ENCODE measurements around the gene TMPRSS6.

TMPRSS6 gene

DNA sequence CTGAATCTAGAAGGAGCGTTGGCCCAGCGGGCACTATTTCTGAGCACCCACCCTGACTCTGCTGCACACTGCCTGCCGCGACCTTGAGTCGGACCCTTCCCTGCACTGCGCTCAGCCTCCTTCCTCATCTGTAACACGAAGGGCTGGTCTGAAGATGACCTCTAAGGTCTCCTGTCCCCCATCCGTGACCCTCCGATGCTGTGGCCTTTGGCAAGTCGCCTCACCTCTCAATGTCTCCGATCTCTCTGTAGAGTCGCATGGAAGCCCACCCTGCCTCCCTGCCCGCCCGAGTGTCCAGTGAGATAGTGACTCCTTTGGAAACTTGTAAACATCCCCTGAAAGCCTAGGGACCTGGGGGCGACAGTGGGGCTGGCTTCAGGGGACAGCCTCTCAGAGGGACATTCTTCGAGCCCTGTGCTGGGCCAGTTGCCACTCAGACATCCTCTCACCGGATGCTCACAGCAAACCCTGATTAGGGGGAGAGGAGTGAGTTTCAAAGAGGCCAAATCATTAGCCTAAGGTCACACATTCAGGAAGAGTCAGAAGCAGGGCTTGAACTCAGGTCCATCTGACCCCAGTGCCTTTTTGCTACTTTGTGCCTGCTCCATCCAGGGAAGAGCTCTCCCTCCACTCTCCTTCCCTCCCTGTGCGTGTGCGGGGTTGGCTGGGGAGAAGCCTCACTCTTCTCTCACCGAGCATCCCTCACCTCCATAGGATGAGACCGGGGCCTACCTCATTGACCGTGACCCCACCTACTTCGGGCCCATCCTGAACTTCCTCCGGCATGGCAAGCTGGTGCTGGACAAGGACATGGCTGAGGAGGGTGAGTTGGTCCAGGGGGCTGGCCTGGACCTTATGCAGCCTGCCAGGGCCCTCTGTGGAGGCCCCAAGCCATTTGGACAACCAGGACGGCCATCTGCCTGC is 56.9 kb downstream of the TMPRSS6 start:
- no peak for DNase-seq (ENCODE audit: low read depth in 2 of 2)

DNA sequence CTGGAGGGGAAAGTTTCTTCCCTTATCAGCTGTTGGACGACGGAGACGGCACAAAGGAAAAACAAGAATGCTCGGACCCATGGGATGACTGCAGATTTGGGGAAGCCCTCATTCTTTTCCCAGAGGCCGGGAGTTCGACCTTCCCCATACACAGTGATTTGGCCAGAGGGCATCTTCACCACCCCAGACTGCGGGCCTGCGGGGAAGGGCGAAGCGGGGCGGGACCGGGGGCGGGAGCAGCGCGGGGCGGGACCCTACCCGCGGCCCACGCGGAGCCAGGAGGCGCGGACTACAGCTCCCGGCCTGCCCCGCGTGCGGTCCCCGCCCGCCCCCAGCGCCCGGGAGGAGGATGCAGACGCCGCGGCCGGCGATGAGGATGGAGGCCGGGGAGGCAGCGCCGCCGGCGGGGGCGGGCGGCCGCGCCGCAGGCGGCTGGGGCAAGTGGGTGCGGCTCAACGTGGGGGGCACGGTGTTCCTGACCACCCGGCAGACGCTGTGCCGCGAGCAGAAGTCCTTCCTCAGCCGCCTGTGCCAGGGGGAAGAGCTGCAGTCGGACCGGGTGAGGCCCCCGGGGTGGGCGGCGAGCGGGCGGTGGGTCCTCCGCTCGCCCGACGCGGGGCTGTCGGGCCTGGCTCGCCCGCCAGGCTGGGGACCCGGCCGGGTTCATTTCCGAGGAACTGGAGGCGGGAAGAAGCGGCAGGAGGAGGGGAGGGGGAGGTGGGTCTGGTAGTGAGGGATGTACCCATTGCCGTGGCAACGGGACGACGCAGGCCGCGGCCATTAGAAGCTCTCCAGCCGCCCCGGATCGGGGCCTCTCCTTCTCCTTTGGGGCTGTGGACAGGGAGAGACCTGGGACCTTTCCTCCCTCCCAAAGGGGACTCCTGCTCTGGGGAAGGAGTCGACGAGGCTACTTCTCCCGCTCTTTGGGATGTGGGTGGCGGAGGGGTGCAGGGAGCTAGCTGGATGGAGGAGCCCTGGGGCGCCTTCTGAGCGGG is 57.8 kb downstream of the TMPRSS6 start, which contains the start of gene KCTD17:
KCTD17 (plus strand) TSS at position 352 of the 995 bp plus-strand sequence; CDS start at position 371, 19 bp downstream.
- peak; percentile 75 to 77 for DNase-seq (ENCODE audit: low read depth in 2 of 2)

GRCh38 chr22:37050913-37051312 is 58.6 kb downstream of the TMPRSS6 start:
- no peak for DNase-seq (ENCODE audit: low read depth in 2 of 2)

- DNase-seq (ENCODE audit: low read depth in 2 of 2) = no peak
These were observed 60.3 kb downstream of the TMPRSS6 start for GRCh38 chr22:37049224-37049623.

DNA sequence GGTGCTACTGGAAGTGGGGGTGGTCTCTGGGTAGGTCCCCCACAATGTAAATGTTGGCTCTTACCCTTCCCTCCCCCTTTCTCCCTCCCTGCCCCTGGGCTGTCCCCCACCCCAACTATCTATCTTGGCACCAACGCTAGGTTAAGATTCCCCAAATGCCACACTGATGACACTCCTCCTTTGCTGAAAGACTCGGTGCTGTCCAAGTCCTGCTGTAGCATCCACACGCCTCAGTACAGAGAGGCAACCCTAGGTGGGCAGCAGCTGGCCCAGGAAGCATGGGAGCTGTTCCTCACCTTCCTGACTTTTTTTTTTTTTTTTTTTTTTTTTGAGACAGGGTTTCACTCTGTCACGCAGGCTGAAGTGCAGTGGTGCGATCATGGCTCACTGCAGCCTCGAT is 61.4 kb downstream of the TMPRSS6 start:
- no peak for DNase-seq (ENCODE audit: low read depth in 2 of 2)

- no peak for DNase-seq (ENCODE audit: low read depth in 2 of 2)
These were observed 62.5 kb downstream of the TMPRSS6 start for GRCh38 chr22:37047006-37047405.

GRCh38 chr22:37046589-37046988 is 62.9 kb downstream of the TMPRSS6 start:
- no peak for DNase-seq (ENCODE audit: low read depth in 2 of 2)

- no peak for DNase-seq (ENCODE audit: low read depth in 2 of 2)
These were observed 63.6 kb downstream of the TMPRSS6 start for GRCh38 chr22:37045958-37046357.

GRCh38 chr22:37044634-37045625 is 64.6 kb downstream of the TMPRSS6 start:
- no peak for DNase-seq (ENCODE audit: low read depth in 2 of 2)

- peak; percentile 38 to 56 for DNase-seq (ENCODE audit: low read depth in 2 of 2)
These were observed 65.5 kb downstream of the TMPRSS6 start for GRCh38 chr22:37043828-37044538.

DNA sequence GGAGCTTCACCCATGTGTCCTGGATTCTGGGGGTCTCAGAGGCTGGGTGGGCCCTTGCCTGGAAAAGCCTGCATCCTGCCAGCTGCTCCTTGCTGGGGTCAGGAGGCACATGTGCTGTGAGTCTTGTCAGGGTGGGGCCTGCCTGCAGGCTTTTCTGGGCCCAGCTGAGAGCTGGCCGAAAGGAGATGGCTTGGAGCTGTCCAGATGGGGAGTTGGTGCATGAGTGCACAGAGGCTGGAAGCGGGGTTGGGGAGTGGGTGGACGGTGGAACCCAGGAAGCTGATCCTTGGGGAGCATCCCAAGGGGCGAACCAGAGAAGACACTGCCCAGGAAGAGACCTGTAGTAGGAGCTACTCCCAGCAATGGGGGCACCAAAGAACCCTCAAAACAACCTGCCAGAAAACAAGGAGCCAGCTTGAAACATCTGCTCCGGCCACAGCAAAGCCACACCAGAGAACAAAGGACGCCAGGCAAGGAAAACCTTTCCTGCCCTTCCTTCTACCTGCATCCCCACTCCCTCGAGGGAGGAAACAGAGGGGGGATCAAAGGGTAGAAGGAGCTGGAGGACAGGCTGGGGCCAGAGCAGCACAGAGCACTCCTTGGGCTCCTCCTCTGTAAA is 66.2 kb downstream of the TMPRSS6 start:
- no peak for DNase-seq (ENCODE audit: low read depth in 2 of 2)

GRCh38 chr22:37039466-37039865 is 70.0 kb downstream of the TMPRSS6 start:
- DNase-seq (ENCODE audit: low read depth in 2 of 2) = no peak

DNA sequence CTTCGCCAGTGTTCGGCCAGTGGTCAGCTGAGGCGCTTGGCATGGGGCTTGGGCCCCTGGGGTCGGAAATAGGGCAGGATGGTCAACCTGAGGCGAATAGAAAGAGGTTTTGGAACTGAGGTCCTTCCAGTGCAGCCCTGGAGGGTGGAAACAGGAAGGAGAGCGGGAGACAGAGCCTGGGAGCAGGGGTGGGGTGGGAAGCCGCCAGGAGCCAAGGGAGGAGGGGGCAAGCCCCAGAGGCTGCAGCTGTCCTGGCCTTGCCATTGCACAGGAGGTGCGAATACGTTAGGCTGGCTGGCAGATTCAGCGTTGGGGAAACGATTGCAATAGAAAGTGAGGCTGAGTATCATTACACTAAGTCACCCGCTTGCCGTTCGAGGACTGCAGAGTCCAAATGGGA is 71.8 kb downstream of the TMPRSS6 start:
- DNase-seq (ENCODE audit: low read depth in 2 of 2) = no peak

DNA sequence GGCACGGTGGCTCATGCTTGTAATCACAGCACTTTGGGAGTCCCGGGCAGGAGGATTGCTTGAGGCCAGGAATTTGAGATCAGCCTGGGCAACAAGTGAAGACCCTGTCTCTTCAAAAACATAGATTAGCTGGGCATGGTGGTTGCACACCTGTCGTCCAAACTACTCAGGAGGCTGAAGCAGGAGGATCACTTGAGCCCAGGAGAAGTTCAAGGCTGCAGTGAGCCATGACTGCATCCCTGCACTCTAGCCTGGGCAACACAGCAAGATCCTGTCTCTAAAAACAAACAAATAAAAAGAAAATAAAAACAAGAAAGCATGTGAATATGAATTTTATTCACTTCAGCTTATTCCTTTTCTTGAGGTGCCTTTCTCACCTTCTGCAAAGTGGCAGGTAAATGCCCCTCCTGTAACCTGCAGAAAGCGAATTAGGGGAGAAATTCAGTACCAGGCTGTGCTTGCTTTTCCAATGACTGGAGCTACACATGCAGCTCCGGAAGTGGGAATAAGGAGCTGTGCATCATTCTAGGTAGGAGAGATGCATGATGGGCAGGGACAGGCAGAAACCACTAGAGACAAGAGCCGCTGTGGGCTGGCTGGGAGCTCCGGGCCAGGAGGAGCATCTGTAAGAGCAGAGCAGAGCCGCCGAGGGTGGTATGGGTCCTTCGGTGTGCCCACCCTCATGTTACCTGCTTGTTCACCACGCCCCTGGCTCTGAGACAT is 72.7 kb downstream of the TMPRSS6 start:
- no peak for DNase-seq (ENCODE audit: low read depth in 2 of 2)

GRCh38 chr22:37033605-37034430 is 75.7 kb downstream of the TMPRSS6 start:
- DNase-seq (ENCODE audit: low read depth in 2 of 2) = no peak

GRCh38 chr22:37032535-37033460 is 76.7 kb downstream of the TMPRSS6 start:
- no peak for DNase-seq (ENCODE audit: low read depth in 2 of 2)

DNA sequence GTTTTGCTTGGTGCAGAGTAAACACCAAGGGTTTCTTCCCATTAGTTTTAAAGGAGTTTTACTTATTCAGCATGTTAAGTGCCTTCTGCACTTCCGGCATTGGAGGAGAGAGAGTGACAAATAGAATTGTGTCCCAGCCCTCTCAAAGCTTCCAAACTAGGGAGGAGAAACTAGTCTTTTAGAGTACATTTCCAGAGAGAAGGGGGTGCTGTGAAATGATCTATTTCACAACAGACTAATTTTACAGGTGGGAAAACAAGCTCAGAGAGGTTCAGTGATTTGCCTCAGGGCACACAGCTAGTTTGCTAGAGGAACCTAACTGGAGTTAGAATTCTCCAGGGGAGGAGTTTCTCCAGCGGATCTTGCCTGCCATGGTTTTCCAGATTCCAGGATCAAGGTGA is 77.4 kb downstream of the TMPRSS6 start:
- no peak for DNase-seq (ENCODE audit: low read depth in 2 of 2)
